CD4-positive, alpha-beta T cell (primary cell): ENCODE data around the gene OR6J1. TPM values are rescaled to one million over a fixed set of nuclear protein-coding genes. Genes with fewer than 3 reads are reported as not detected.

Experiments
- ATAC-seq: fragments of 200-7000 bp; cut with Tn5 transposase; one replicate; pipeline ENCODE4 v1.10.0; 2022; ENCODE audit warnings: mild to moderate bottlenecking; ENCODE audit not compliant: poor library complexity
- CTCF ChIA-PET: fragments of 350-600 bp; sonication (Branson Sonifier 250); formaldehyde crosslinking; loops from one replicate; lab custom pipeline; 2021; ENCODE audit warnings: antibody characterized with exemption, inconsistent platforms; lab: Charles Lee
- POLR2A ChIA-PET: fragments of 350-600 bp; sonication (Branson Sonifier 250); formaldehyde crosslinking; loops from one replicate; lab custom pipeline; 2021; ENCODE audit warnings: antibody characterized with exemption, inconsistent platforms; lab: Charles Lee
- DNase-seq, 14 experiments: peaks; one replicate each; pipeline ENCODE4 v3.0.0-alpha.2; 2013 to 2020; ENCODE audit warnings: mixed read lengths in 2 of 14
- H3K27ac ChIP-seq, 2 donors: one replicate each; pipeline versions ENCODE4 v1.5.1 to v1.7.0; 2013; ENCODE audit warnings: low read length in 2 of 2, low read depth in 1 of 2, mild to moderate bottlenecking in 1 of 2
- H3K27me3 ChIP-seq, 2 experiments: 1 replicate in 1 of 2; 2 replicates in 1 of 2; pipeline versions ENCODE4 v1.6.1 to v1.7.0; 2013; ENCODE audit warnings: low read length in 2 of 2, control low read depth in 1 of 2, mild to moderate bottlenecking in 1 of 2, moderate library complexity in 1 of 2; ENCODE audit not compliant: insufficient read depth in 2 of 2, control insufficient read depth in 1 of 2
- H3K36me3 ChIP-seq: one replicate; pipeline ENCODE4 v1.6.1; 2013; ENCODE audit warnings: low read length, control low read depth; ENCODE audit not compliant: insufficient read depth
- H3K4me1 ChIP-seq: one replicate; pipeline ENCODE4 v1.6.1; 2013; ENCODE audit warnings: low read length, control low read depth; ENCODE audit not compliant: insufficient read depth
- H3K4me3 ChIP-seq: one replicate; pipeline ENCODE4 v1.5.1; 2013; ENCODE audit warnings: mild to moderate bottlenecking, low read length, moderate library complexity
- H3K9me3 ChIP-seq, 2 experiments: 1 replicate in 1 of 2; 2 replicates in 1 of 2; pipeline versions ENCODE4 v1.6.1 to v1.7.0; 2013; ENCODE audit warnings: low read length in 2 of 2, mild to moderate bottlenecking in 2 of 2, control low read depth in 1 of 2, moderate library complexity in 1 of 2; ENCODE audit not compliant: control insufficient read depth in 1 of 2, insufficient read depth in 1 of 2
- H3K27ac Mint-ChIP-seq: one replicate; pipeline ENCODE4 v1.8.0; 2020; ENCODE audit warnings: mixed read lengths
- H3K27me3 Mint-ChIP-seq: one replicate; pipeline ENCODE4 v1.8.0; 2021; ENCODE audit warnings: mixed read lengths
- H3K36me3 Mint-ChIP-seq: one replicate; pipeline ENCODE4 v1.8.0; 2021; ENCODE audit warnings: low read depth, mixed read lengths
- H3K4me1 Mint-ChIP-seq: one replicate; pipeline ENCODE4 v1.8.0; 2021; ENCODE audit warnings: low read depth, mixed read lengths
- H3K4me3 Mint-ChIP-seq: one replicate; pipeline ENCODE4 v1.8.0; 2020; ENCODE audit warnings: mild to moderate bottlenecking, mixed read lengths
- H3K9me3 Mint-ChIP-seq: one replicate; pipeline ENCODE4 v1.8.0; 2020; ENCODE audit warnings: mixed read lengths
- CTCF ChIP-seq: fragments of 200-600 bp; IDR thresholded peaks from one replicate; pipeline ENCODE4 v1.8.0; 2022; ENCODE audit warnings: antibody characterized with exemption, mild to moderate bottlenecking
- intact Hi-C, 2 experiments: fragments of 100-400 bp; cut with DNase I in 1 of 2; cut with micrococcal nuclease in 1 of 2; formaldehyde crosslinking; loops; one replicate each; pipeline versions ENCODE4 v1.15.1 to v1.9.0; 2023 to 2025; cut with DNase I, micrococcal nuclease
- total RNA-seq, 174 experiments: library from RNA in 2 of 174; stranded (reverse) in 2 of 174; gene quantifications; one replicate each; pipeline ENCODE4 v1.2.3 and lab custom pipeline; 2021 to 2026

The OR6J1 gene
- total RNA-seq, 2 experiments from 2014 or later, result not detected

GRCh38 chr14:22613736-22614239 is 30.4 kb downstream of the OR6J1 start:
- H3K36me3 ChIP-seq, result peaks cover 24% of the 10 kb centered on the region
- no peaks in the 10 kb centered on the region for H3K4me1 ChIP-seq
- no peaks in the 10 kb centered on the region for H3K9me3 ChIP-seq
- no peaks in the 10 kb centered on the region for H3K9me3 Mint-ChIP-seq
- no peak overlapping the region for H3K4me3 Mint-ChIP-seq
- ATAC-seq (no peak), DNase-seq (no peak)
- no peak overlapping the region for H3K4me3 ChIP-seq
- no peak overlapping the region for H3K27ac ChIP-seq
- POLR2A ChIA-PET, result no interaction called here
- H3K4me1 Mint-ChIP-seq, result no peaks in the 10 kb centered on the region
- TF ChIP-seq CTCF, result no peak
- no peak overlapping the region for H3K27ac Mint-ChIP-seq
- no peaks in the 10 kb centered on the region for H3K27me3 ChIP-seq
- no peaks in the 10 kb centered on the region for H3K27me3 Mint-ChIP-seq
- peaks cover 30% of the 10 kb centered on the region for H3K36me3 Mint-ChIP-seq
- CTCF ChIA-PET, result interaction anchor here (0.5 kb wide), 1 partner anchor 118 kb away, joined by 3 read pairs; no protein-coding TSS in a partner anchor
- intact Hi-C loops, result loop anchor here in 1 of 2 experiments (10.0 kb wide), 1 partner anchor 191 kb away; no protein-coding TSS in a partner anchor

- ATAC-seq, result no peak
Measured at GRCh38 chr14:22613106-22613695, 31.0 kb downstream of the OR6J1 start.

GRCh38 chr14:22610931-22611330 is 33.2 kb downstream of the OR6J1 start:
- CTCF ChIA-PET, result no interaction called here
- intact Hi-C loops, result loop anchor here in 1 of 2 experiments (10.0 kb wide), 1 partner anchor 194 kb away; no protein-coding TSS in a partner anchor
- Mint-ChIP-seq H3K36me3 (peaks cover 57% of the 10 kb centered on the region), H3K4me3 (no peak overlapping the region), H3K27me3 (no peaks in the 10 kb centered on the region), H3K27ac (no peak overlapping the region), H3K9me3 (no peaks in the 10 kb centered on the region), H3K4me1 (no peaks in the 10 kb centered on the region)
- H3K4me3 ChIP-seq, result no peak overlapping the region
- TF ChIP-seq CTCF, result no peak
- H3K4me1 ChIP-seq, result no peaks in the 10 kb centered on the region
- POLR2A ChIA-PET, result no interaction called here
- H3K9me3 ChIP-seq, result no peaks in the 10 kb centered on the region
- no peak overlapping the region for H3K27ac ChIP-seq
- DNase-seq (no peak), ATAC-seq (no peak)
- H3K36me3 ChIP-seq, result peaks cover 49% of the 10 kb centered on the region
- no peaks in the 10 kb centered on the region for H3K27me3 ChIP-seq

More at GRCh38 chr14:22613106-22613695, 31.0 kb downstream of the OR6J1 start:
- Mint-ChIP-seq H3K4me1 (no peaks in the 10 kb centered on the region), H3K9me3 (no peaks in the 10 kb centered on the region), H3K27ac (no peak overlapping the region), H3K36me3 (peaks cover 34% of the 10 kb centered on the region), H3K4me3 (no peak overlapping the region), H3K27me3 (no peaks in the 10 kb centered on the region)
- TF ChIP-seq CTCF, result no peak
- Histone ChIP-seq H3K4me3 (no peak overlapping the region), H3K27me3 (no peaks in the 10 kb centered on the region), H3K36me3 (peaks cover 26% of the 10 kb centered on the region), H3K27ac (no peak overlapping the region), H3K9me3 (no peaks in the 10 kb centered on the region), H3K4me1 (no peaks in the 10 kb centered on the region)
- ChIA-PET CTCF (no interaction called here), POLR2A (no interaction called here)
- intact Hi-C loops, result loop anchor here in 1 of 2 experiments (10.0 kb wide), 1 partner anchor 192 kb away; no protein-coding TSS in a partner anchor
- no peak for DNase-seq
